ENCODE data around the gene PLXNC1.

DNA sequence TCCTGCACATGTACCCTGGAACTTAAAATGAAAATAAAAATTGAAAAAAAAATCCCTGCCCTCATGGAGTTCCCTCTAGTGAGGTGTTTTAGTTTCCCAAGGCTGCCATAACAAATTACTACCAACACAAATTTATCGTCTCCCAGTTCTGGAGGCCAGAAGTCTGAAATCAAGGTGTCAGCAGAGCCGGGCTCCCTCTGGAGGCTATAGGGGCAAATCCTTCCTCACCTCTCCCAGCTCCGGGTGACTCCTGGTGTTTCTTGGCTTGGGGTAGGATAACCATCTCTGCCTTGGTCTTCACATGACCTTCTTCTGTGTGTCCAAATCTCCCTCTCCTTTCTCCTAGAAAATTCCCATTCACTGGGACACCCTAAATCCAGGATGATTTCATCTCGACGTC lies 50.1 kb downstream of the PLXNC1 start:
- TF ChIP-seq POLR2A (IDR thresholded peaks at IDR 0.05) = no peak
- TF ChIP-seq, protein P1, sequence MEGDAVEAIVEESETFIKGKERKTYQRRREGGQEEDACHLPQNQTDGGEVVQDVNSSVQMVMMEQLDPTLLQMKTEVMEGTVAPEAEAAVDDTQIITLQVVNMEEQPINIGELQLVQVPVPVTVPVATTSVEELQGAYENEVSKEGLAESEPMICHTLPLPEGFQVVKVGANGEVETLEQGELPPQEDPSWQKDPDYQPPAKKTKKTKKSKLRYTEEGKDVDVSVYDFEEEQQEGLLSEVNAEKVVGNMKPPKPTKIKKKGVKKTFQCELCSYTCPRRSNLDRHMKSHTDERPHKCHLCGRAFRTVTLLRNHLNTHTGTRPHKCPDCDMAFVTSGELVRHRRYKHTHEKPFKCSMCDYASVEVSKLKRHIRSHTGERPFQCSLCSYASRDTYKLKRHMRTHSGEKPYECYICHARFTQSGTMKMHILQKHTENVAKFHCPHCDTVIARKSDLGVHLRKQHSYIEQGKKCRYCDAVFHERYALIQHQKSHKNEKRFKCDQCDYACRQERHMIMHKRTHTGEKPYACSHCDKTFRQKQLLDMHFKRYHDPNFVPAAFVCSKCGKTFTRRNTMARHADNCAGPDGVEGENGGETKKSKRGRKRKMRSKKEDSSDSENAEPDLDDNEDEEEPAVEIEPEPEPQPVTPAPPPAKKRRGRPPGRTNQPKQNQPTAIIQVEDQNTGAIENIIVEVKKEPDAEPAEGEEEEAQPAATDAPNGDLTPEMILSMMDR (IDR thresholded peaks at IDR 0.05) = no peak
